NCI-H1417 (cell line): ENCODE data around the gene CXCR4.
"Not testable (repeated sequence)": the region's sequence is repeated elsewhere in the genome, so short reads cannot be mapped to it uniquely, and the experiment has no call there.

Experiments
- DNase-seq, 3 experiments: peaks; one replicate each; lab custom pipeline; 2025; lab: John Stamatoyannopoulos, UW

CXCR4 gene

DNA sequence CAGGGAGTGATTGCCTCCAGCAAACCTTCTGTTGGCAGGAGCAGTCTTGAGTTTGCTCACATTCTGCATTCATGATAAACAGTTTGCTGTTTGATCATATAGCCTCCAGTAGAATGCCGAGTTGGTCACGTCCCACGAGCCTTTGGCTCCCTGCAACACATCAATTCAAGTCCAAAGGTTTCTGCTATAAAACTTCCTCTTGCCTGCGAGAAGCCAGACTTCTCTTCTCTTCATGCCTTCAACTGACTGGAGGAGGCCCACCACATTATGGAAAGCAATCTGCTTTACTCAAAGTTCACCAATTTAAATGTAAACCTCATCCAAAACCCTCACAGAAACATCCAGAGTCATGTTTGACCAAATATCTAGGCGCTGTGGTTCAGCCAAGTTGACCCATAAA is 40.8 kb downstream of the CXCR4 start:
- no peak for DNase-seq

DNA sequence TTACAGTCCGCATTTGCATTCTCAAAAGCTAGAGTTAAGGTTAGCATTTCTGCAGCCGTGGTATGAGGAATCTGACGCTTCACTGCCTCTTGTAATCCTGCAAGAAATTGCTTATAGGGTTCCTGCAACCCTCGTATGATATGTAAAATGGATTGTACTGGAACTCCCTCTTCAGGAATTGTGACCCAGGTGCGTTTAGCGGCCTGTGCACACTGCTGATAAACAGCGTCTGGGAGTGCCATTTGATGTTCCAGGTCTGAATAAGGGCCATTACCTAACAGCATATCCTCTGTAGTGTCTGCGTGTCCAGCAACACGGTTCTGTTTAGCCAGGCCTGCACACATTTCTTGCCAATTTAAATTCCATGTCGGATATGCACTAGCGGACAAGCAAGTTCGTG is 42.5 kb downstream of the CXCR4 start:
- DNase-seq = no peak

DNA sequence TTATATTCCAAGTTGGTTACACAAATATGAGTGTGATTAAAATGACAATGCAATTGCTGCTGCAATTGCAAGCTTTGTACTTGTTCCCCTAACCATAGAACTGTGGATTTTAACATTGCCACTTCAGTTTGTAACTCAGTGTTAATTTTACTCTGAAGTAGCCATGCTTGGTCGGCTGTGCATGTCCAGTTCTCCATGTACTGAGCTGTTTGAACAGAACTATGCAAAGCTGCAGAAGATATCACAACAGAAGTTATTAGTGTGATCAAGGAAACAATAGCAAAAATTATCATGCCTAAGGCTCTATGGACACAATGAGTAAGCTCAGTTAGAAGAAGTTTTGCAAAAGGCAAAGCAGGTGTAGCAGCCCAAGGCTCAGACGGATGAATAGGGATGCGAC is 45.3 kb downstream of the CXCR4 start:
- no peak for DNase-seq

GRCh38 chr2:136071887-136072286 is 46.1 kb downstream of the CXCR4 start:
- not testable (repeated sequence) for DNase-seq

- DNase-seq = no peak
These were observed 47.0 kb downstream of the CXCR4 start for GRCh38 chr2:136070913-136071312.

DNA sequence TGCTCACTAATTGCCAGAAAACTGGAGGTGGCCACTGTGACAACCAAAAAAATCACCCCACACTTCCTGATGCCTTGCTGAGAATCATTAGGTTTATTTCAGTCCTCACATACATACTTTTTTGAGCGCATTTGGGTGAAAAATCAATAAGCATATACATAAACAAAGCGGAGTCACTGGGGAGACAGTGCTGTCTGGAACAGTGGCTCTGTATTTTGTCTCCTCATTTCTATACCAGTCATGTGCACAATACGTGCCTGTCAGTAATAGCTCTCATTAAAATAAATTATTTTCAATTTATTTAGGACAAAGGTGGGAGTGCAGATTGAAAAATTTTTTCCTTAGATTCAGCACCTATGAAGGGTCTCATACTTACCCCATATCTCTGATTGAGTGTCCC is 48.2 kb downstream of the CXCR4 start:
- DNase-seq = no peak

- no peak for DNase-seq
These were observed 49.2 kb downstream of the CXCR4 start for GRCh38 chr2:136068581-136069227.

DNA sequence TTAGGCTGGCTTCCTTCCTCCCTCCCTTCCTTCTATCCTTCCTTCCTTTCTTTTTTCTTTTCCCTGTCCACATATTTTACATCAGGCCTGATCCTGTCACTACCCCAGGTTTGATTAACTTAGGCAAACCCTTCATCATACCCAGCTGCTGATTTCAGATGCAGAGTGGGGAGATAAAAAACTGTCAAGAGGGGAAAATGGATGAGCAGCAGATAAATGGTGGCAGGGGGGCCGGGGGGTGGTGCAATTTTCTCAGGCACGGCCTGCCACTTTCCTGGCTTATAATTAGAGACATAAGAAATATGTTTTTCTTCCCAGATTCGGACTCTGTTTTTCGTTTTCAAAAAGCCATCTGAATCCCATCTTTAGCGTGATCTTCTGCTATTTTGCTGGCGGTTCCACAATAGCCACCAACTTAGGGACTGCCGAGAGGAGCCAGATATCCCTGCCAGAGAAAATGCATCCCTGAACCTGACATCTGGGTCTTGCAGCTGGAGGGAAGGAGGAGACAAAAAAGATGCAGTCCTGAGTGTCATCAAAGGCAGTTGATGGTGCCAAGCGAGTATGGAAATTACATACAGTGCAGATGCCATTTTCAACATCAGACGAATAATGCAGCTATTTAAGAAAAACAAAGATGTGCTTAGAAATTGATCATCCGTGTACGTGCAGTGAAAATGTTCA is 49.9 kb downstream of the CXCR4 start:
- DNase-seq = peak in 1 of 3 experiments; percentile 33

GRCh38 chr2:136067459-136067858 is 50.5 kb downstream of the CXCR4 start:
- DNase-seq = peak in 1 of 3 experiments; percentile 33

- no peak for DNase-seq
These were observed 52.0 kb downstream of the CXCR4 start for GRCh38 chr2:136065907-136066306.

DNA sequence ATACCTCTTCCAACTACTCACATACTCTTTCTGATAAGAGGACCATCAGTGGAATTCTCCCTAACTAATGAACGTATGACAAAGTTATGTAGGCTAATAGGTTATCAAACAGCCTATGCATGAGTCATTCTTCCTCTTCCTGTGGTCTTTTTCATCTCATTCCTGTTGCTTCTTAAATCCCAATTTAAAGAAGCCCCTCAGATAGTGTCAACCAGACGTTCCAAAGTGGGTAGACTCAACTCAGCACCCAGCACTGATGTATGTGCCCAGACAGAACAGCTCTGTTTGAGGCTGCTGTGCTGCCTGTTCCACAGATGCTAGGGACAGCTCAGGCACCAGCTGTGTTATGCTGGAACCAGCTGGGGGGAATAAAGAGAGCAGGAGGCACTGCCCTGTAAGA is 52.6 kb downstream of the CXCR4 start:
- no peak for DNase-seq
